ENCODE results near the gene TTC7B.

TTC7B gene

DNA sequence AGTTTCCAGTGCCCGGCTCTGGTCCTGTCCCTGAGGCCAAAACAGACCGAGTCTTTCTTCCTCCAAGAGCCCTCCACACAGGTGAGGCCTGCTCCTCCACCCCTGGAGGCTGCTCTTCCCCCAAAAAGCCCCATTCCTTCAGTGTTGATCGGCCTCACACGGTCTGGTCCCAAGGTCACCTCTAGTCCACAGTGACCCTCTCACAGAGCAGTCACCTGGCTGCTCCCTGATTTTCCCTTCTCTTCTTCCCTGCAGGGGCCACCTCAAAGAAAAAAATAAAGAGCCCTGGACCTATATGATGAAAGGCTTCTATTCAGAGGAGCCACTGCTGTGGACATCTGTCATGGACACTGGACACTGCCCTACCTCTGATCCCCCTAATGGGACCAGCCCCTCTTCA lies 42.5 kb downstream of the TTC7B start:
- no CpG with 5 or more reads among the region's 4 CpGs for WGBS, 2 donors (ENCODE audit: extremely low coverage in 2 of 2, insufficient read length in 2 of 2, insufficient replicate concordance in 1 of 2)
- no peak for DNase-seq (ENCODE audit: low spot score)

DNA sequence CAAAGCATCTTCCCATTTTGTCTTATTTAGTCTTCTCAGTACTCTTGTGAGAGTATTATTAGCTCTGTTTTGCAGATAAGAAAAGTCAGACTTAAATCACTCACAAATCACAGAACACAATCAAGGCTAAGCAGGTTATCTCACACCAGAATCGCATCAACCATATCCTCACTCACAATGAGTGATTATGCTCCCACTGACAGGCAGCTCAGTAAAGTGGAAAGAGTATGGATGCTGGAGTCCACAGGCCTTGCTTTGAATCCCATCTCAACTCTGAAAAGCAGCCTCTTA lies 43.1 kb downstream of the TTC7B start:
- H2BK15ac ChIP-seq (ENCODE audit: low read length) = no peak overlapping the region
- H3K4me3 ChIP-seq (ENCODE audit: low read length in 2 of 2) = no peak overlapping the region
- no peak overlapping the region for H2BK5ac ChIP-seq (ENCODE audit: low read length)
- no peak overlapping the region for H3K4me2 ChIP-seq (ENCODE audit: insufficient read depth, low read length, poor library complexity, severe bottlenecking)
- H4K8ac ChIP-seq (ENCODE audit: low read depth, low read length) = no peak overlapping the region
- no peak overlapping the region for H3K23ac ChIP-seq (ENCODE audit: low read depth, low read length, poor library complexity)
- H2AFZ ChIP-seq (ENCODE audit: low read length) = no peak overlapping the region
- no peak overlapping the region for H3K9ac ChIP-seq (ENCODE audit: low read depth, low read length, poor library complexity)
- no peaks in the 10 kb centered on the region for H3K79me1 ChIP-seq (ENCODE audit: low read depth, low read length)
- no peak overlapping the region for H2BK12ac ChIP-seq (ENCODE audit: low read length)
- H4K91ac ChIP-seq (ENCODE audit: low read depth, low read length, poor library complexity) = no peak overlapping the region
- no peak overlapping the region for H2BK120ac ChIP-seq (ENCODE audit: low read depth, low read length)
- no peak for DNase-seq (ENCODE audit: low spot score)
- H3K4ac ChIP-seq (ENCODE audit: low read length) = no peak overlapping the region
- no peak overlapping the region for H3K14ac ChIP-seq (ENCODE audit: low read length)
- no CpG with 5 or more reads among the region's 1 CpG for WGBS, 2 donors (ENCODE audit: extremely low coverage in 2 of 2, insufficient read length in 2 of 2, insufficient replicate concordance in 1 of 2)
- peaks cover 0 to 13% of the 10 kb centered on the region in 2 donors for H3K9me3 ChIP-seq (replicated peaks in 1 of 2; ENCODE audit: control insufficient read depth in 2 of 2, insufficient read depth in 1 of 2, low read depth in 1 of 2, low read length in 2 of 2)
- H3K4me1 ChIP-seq (ENCODE audit: control insufficient read depth in 2 of 2, insufficient read depth in 1 of 2, low read depth in 1 of 2, low read length in 2 of 2) = no peaks in the 10 kb centered on the region
- peaks cover 0 to 36% of the 10 kb centered on the region in 2 donors for H3K36me3 ChIP-seq (replicated peaks in 1 of 2; ENCODE audit: control insufficient read depth in 2 of 2, insufficient read depth in 2 of 2, low read length in 2 of 2)
- no peak overlapping the region for H3K18ac ChIP-seq (ENCODE audit: low read length)
- H3K27me3 ChIP-seq (ENCODE audit: control insufficient read depth in 3 of 3, insufficient read depth in 3 of 3, low read depth in 1 of 3, low read length in 3 of 3) = no peaks in the 10 kb centered on the region
- no peak overlapping the region for H3K27ac ChIP-seq (replicated peaks; ENCODE audit: low read length)
- no peak overlapping the region for H2AK5ac ChIP-seq (ENCODE audit: low read depth, low read length)

More for the DNA sequence above, 42.5 kb downstream of the TTC7B start:
- no peak overlapping the region for H4K91ac ChIP-seq (ENCODE audit: low read depth, low read length, poor library complexity)
- no peak overlapping the region for H2AK5ac ChIP-seq (ENCODE audit: low read depth, low read length)
- H2BK15ac ChIP-seq (ENCODE audit: low read length) = no peak overlapping the region
- peak overlapping the region; percentile 9 for H3K14ac ChIP-seq (ENCODE audit: low read length)
- no peaks in the 10 kb centered on the region for H3K4me1 ChIP-seq (ENCODE audit: control insufficient read depth in 2 of 2, insufficient read depth in 1 of 2, low read depth in 1 of 2, low read length in 2 of 2)
- H2BK5ac ChIP-seq (ENCODE audit: low read length) = no peak overlapping the region
- H3K27me3 ChIP-seq (ENCODE audit: control insufficient read depth in 3 of 3, insufficient read depth in 3 of 3, low read depth in 1 of 3, low read length in 3 of 3) = no peaks in the 10 kb centered on the region
- no peak overlapping the region for H2BK12ac ChIP-seq (ENCODE audit: low read length)
- H3K9me3 ChIP-seq (replicated peaks in 1 of 2; ENCODE audit: control insufficient read depth in 2 of 2, insufficient read depth in 1 of 2, low read depth in 1 of 2, low read length in 2 of 2) = peaks cover 0 to 10% of the 10 kb centered on the region in 2 donors
- no peak overlapping the region for H3K27ac ChIP-seq (replicated peaks; ENCODE audit: low read length)
- H3K4me2 ChIP-seq (ENCODE audit: insufficient read depth, low read length, poor library complexity, severe bottlenecking) = no peak overlapping the region
- no peak overlapping the region for H3K4me3 ChIP-seq (ENCODE audit: low read length in 2 of 2)
- H3K18ac ChIP-seq (ENCODE audit: low read length) = no peak overlapping the region
- peaks cover 0 to 41% of the 10 kb centered on the region in 2 donors for H3K36me3 ChIP-seq (replicated peaks in 1 of 2; ENCODE audit: control insufficient read depth in 2 of 2, insufficient read depth in 2 of 2, low read length in 2 of 2)
- no peak overlapping the region for H3K23ac ChIP-seq (ENCODE audit: low read depth, low read length, poor library complexity)
- H3K9ac ChIP-seq (ENCODE audit: low read depth, low read length, poor library complexity) = no peak overlapping the region
- no peak overlapping the region for H2AFZ ChIP-seq (ENCODE audit: low read length)
- H3K79me1 ChIP-seq (ENCODE audit: low read depth, low read length) = no peaks in the 10 kb centered on the region
- no peak overlapping the region for H2BK120ac ChIP-seq (ENCODE audit: low read depth, low read length)
- H3K4ac ChIP-seq (ENCODE audit: low read length) = no peak overlapping the region
- no peak overlapping the region for H4K8ac ChIP-seq (ENCODE audit: low read depth, low read length)

DNA sequence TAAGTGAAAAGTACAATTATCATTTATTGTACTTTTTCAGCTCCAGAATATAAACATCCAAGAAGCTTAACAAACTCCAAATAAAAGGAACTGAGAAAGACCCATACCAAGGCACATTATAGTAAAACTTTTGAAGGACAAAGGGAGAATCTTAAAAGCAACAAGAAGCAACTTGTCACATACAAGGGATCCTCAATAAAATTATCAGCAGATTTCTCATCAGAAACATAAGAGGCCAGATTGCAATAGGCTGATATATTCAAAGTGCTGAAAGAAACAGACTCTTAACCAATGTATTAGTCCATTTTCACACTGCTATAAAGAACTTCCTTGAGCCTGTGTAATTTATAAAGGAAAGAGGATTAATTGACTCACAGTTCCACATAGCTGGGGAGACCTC lies 48.3 kb downstream of the TTC7B start:
- Histone ChIP-seq H3K18ac (ENCODE audit: low read length) (no peak overlapping the region), H3K4me3 (ENCODE audit: low read length in 2 of 2) (no peak overlapping the region), H3K4me1 (ENCODE audit: control insufficient read depth in 2 of 2, insufficient read depth in 1 of 2, low read depth in 1 of 2, low read length in 2 of 2) (no peaks in the 10 kb centered on the region), H4K91ac (ENCODE audit: low read depth, low read length, poor library complexity) (no peak overlapping the region), H3K79me1 (ENCODE audit: low read depth, low read length) (no peaks in the 10 kb centered on the region), H3K27ac (replicated peaks; ENCODE audit: low read length) (no peak overlapping the region), H2AK5ac (ENCODE audit: low read depth, low read length) (no peak overlapping the region), H3K4ac (ENCODE audit: low read length) (no peak overlapping the region), H3K23ac (ENCODE audit: low read depth, low read length, poor library complexity) (no peak overlapping the region), H3K9me3 (replicated peaks in 1 of 2; ENCODE audit: control insufficient read depth in 2 of 2, insufficient read depth in 1 of 2, low read depth in 1 of 2, low read length in 2 of 2) (peaks cover 3 to 39% of the 10 kb centered on the region in 2 donors), H4K8ac (ENCODE audit: low read depth, low read length) (no peak overlapping the region), H3K4me2 (ENCODE audit: insufficient read depth, low read length, poor library complexity, severe bottlenecking) (no peak overlapping the region), H2BK15ac (ENCODE audit: low read length) (no peak overlapping the region), H3K36me3 (replicated peaks in 1 of 2; ENCODE audit: control insufficient read depth in 2 of 2, insufficient read depth in 2 of 2, low read length in 2 of 2) (peaks cover 2 to 25% of the 10 kb centered on the region in 2 donors), H2BK5ac (ENCODE audit: low read length) (no peak overlapping the region), H3K27me3 (ENCODE audit: control insufficient read depth in 3 of 3, insufficient read depth in 3 of 3, low read depth in 1 of 3, low read length in 3 of 3) (no peaks in the 10 kb centered on the region), H2AFZ (ENCODE audit: low read length) (no peak overlapping the region), H2BK12ac (ENCODE audit: low read length) (no peak overlapping the region), H2BK120ac (ENCODE audit: low read depth, low read length) (no peak overlapping the region), H3K14ac (ENCODE audit: low read length) (no peak overlapping the region), H3K9ac (ENCODE audit: low read depth, low read length, poor library complexity) (no peak overlapping the region)
- DNase-seq (ENCODE audit: low spot score) = no peak

DNA sequence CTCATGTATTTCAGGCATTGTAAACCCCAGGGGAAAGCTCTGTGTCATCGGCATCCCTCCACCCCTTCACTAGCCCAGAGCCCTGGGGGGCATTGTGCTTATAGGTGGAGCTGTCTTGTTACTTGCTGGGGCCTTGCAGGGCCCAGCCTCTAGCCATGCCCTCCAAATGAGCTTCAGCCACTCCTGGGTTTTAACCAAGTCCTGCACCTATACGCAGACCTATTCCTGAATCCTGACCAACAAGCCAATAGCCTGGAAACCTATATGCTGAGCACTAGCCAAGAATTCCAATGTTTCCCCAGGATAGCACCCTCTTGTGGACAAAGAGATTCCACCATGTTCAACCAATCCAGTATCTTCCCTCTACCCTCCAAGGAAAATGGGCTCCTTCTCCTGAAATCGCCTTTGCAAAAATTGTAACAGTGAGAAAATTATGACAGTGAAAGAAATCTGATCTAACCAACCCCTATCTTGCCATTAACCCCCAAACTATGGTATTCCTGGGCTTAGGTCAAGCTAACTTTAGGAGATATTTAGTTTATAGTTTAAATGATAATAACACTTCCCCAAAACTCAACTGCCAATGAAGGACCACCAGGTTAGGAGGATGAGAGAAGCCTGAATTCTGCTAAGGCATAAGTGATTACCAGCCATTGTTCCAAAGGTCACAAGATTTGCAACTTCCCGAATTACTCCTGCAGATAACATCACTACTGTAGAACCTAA lies 55.5 kb downstream of the TTC7B start:
- Histone ChIP-seq H3K14ac (ENCODE audit: low read length) (no peak overlapping the region), H3K27ac (replicated peaks; ENCODE audit: low read length) (no peak overlapping the region), H3K9ac (ENCODE audit: low read depth, low read length, poor library complexity) (no peak overlapping the region), H3K4ac (ENCODE audit: low read length) (no peak overlapping the region), H2AK5ac (ENCODE audit: low read depth, low read length) (no peak overlapping the region), H3K4me1 (ENCODE audit: control insufficient read depth in 2 of 2, insufficient read depth in 1 of 2, low read depth in 1 of 2, low read length in 2 of 2) (peaks cover 2 to 3% of the 10 kb centered on the region in 2 donors), H3K9me3 (replicated peaks in 1 of 2; ENCODE audit: control insufficient read depth in 2 of 2, insufficient read depth in 1 of 2, low read depth in 1 of 2, low read length in 2 of 2) (peaks cover 0 to 15% of the 10 kb centered on the region in 2 donors), H2AFZ (ENCODE audit: low read length) (no peak overlapping the region), H3K4me2 (ENCODE audit: insufficient read depth, low read length, poor library complexity, severe bottlenecking) (no peak overlapping the region), H3K27me3 (ENCODE audit: control insufficient read depth in 3 of 3, insufficient read depth in 3 of 3, low read depth in 1 of 3, low read length in 3 of 3) (peaks cover 0 to 2% (median 0%) of the 10 kb centered on the region in 3 experiments), H2BK120ac (ENCODE audit: low read depth, low read length) (no peak overlapping the region), H3K79me1 (ENCODE audit: low read depth, low read length) (no peaks in the 10 kb centered on the region), H4K91ac (ENCODE audit: low read depth, low read length, poor library complexity) (no peak overlapping the region), H2BK15ac (ENCODE audit: low read length) (no peak overlapping the region), H3K23ac (ENCODE audit: low read depth, low read length, poor library complexity) (no peak overlapping the region), H2BK5ac (ENCODE audit: low read length) (no peak overlapping the region), H3K18ac (ENCODE audit: low read length) (no peak overlapping the region), H2BK12ac (ENCODE audit: low read length) (no peak overlapping the region), H4K8ac (ENCODE audit: low read depth, low read length) (no peak overlapping the region), H3K4me3 (ENCODE audit: low read length in 2 of 2) (no peak overlapping the region), H3K36me3 (replicated peaks in 1 of 2; ENCODE audit: control insufficient read depth in 2 of 2, insufficient read depth in 2 of 2, low read length in 2 of 2) (no peaks in the 10 kb centered on the region)
- WGBS, 2 donors (ENCODE audit: extremely low coverage in 2 of 2, insufficient read length in 2 of 2, insufficient replicate concordance in 1 of 2) = no CpG with 5 or more reads among the region's 4 CpGs
- peak; percentile 26 for DNase-seq (ENCODE audit: low spot score)
